ENCODE results near the gene TRIM2. TPM values are rescaled to one million over a fixed set of nuclear protein-coding genes. Genes with fewer than 3 reads are reported as not detected.

TRIM2 gene
- total RNA-seq, 1 experiment from 2014 or later = 49.6 TPM

GRCh38 chr4:153241970-153242838 lies 38.0 kb downstream of the TRIM2 start:
- no TSS peak for BruUV-seq (replicated peaks)
- Mint-ChIP-seq H3K27ac (ENCODE audit: unreplicated experiment) (no peak overlapping the region), H3K36me3 (ENCODE audit: insufficient read depth, unreplicated experiment) (peaks cover 11% of the 10 kb centered on the region), H3K9me3 (ENCODE audit: low read depth, unreplicated experiment) (no peaks in the 10 kb centered on the region), H3K4me1 (ENCODE audit: low read depth, unreplicated experiment) (peaks cover 22% of the 10 kb centered on the region), H3K27me3 (ENCODE audit: unreplicated experiment) (no peaks in the 10 kb centered on the region), H3K4me3 (ENCODE audit: low read depth, unreplicated experiment) (no peak overlapping the region)
- intact Hi-C loops (cut with micrococcal nuclease; ENCODE audit: unreplicated experiment) = no loop called here
- TF ChIP-seq CTCF (IDR thresholded peaks at IDR 0.05; ENCODE audit: unreplicated experiment) = no peak
- DNase-seq = no peak
- CTCF ChIA-PET = interaction anchor here (0.5 to 0.8 kb wide), 2 partner anchors 116 to 544 kb away, joined by 3 to 5 read pairs; no protein-coding TSS in a partner anchor

GRCh38 chr4:153242839-153243324 lies 38.6 kb downstream of the TRIM2 start:
- Mint-ChIP-seq H3K9me3 (ENCODE audit: low read depth, unreplicated experiment) (no peaks in the 10 kb centered on the region), H3K36me3 (ENCODE audit: insufficient read depth, unreplicated experiment) (peaks cover 11% of the 10 kb centered on the region), H3K27ac (ENCODE audit: unreplicated experiment) (no peak overlapping the region), H3K4me1 (ENCODE audit: low read depth, unreplicated experiment) (peaks cover 22% of the 10 kb centered on the region), H3K27me3 (ENCODE audit: unreplicated experiment) (no peaks in the 10 kb centered on the region), H3K4me3 (ENCODE audit: low read depth, unreplicated experiment) (no peak overlapping the region)
- TF ChIP-seq CTCF (IDR thresholded peaks at IDR 0.05; ENCODE audit: unreplicated experiment) = no peak
- CTCF ChIA-PET = no interaction called here
- DNase-seq = no peak
- BruUV-seq (replicated peaks) = no TSS peak
- intact Hi-C loops (cut with micrococcal nuclease; ENCODE audit: unreplicated experiment) = no loop called here

- Mint-ChIP-seq H3K36me3 (ENCODE audit: insufficient read depth, unreplicated experiment) (peaks cover 12% of the 10 kb centered on the region), H3K9me3 (ENCODE audit: low read depth, unreplicated experiment) (no peaks in the 10 kb centered on the region), H3K4me1 (ENCODE audit: low read depth, unreplicated experiment) (peaks cover 22% of the 10 kb centered on the region), H3K27me3 (ENCODE audit: unreplicated experiment) (no peaks in the 10 kb centered on the region), H3K4me3 (ENCODE audit: low read depth, unreplicated experiment) (no peak overlapping the region), H3K27ac (ENCODE audit: unreplicated experiment) (no peak overlapping the region)
- CTCF ChIA-PET = no interaction called here
- no TSS peak for BruUV-seq (replicated peaks)
- DNase-seq = no peak
- intact Hi-C loops (cut with micrococcal nuclease; ENCODE audit: unreplicated experiment) = no loop called here
- no peak for TF ChIP-seq CTCF (IDR thresholded peaks at IDR 0.05; ENCODE audit: unreplicated experiment)
Measured at GRCh38 chr4:153243468-153243867, 39.2 kb downstream of the TRIM2 start.

GRCh38 chr4:153244969-153245368 lies 40.7 kb downstream of the TRIM2 start:
- TF ChIP-seq CTCF (IDR thresholded peaks at IDR 0.05; ENCODE audit: unreplicated experiment) = no peak
- H3K4me3 Mint-ChIP-seq (ENCODE audit: low read depth, unreplicated experiment) = no peak overlapping the region
- no peaks in the 10 kb centered on the region for H3K27me3 Mint-ChIP-seq (ENCODE audit: unreplicated experiment)
- no peaks in the 10 kb centered on the region for H3K9me3 Mint-ChIP-seq (ENCODE audit: low read depth, unreplicated experiment)
- no TSS peak for BruUV-seq (replicated peaks)
- CTCF ChIA-PET = no interaction called here
- H3K4me1 Mint-ChIP-seq (ENCODE audit: low read depth, unreplicated experiment) = peaks cover 30% of the 10 kb centered on the region
- DNase-seq = no peak
- intact Hi-C loops (cut with micrococcal nuclease; ENCODE audit: unreplicated experiment) = no loop called here
- peaks cover 27% of the 10 kb centered on the region for H3K36me3 Mint-ChIP-seq (ENCODE audit: insufficient read depth, unreplicated experiment)
- no peak overlapping the region for H3K27ac Mint-ChIP-seq (ENCODE audit: unreplicated experiment)
